HG02970 (cell line): ENCODE measurements around the gene OR6C68.
"Not testable (repeated sequence)": the region's sequence is repeated elsewhere in the genome, so short reads cannot be mapped to it uniquely, and the experiment has no call there.

Experiments
- ATAC-seq: cut with Tn5 transposase; IDR thresholded peaks from one replicate; pipeline ENCODE4 v1.9.1; 2021; ENCODE audit warnings: mild to moderate bottlenecking, moderate library complexity, moderate number of reproducible peaks; ENCODE audit not compliant: unreplicated experiment, low FRiP score

Gene OR6C68

DNA sequence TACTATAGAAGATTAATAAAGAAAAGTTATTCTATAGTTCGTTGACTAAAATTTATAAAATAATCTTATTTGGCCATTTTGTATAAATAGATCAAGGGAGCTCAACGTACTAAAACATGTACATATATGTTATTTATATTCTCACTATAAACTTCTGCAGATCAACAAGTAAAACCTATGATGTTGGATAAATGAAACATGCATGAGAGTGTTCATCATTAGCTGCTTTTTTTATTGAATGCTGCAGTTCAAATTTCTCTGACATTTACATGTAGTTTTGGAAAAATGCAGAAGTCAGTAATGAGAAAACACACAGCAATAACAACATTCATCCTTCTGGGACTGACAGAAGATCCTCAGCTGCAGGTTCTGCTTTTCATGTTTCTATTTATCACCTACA lies at the start of gene OR6C68:
TSS of gene OR6C68 (plus strand) at position 301 of the 400 bp plus-strand sequence. CDS start at position 301, 0 bp downstream.
- ATAC-seq, result no peak

DNA sequence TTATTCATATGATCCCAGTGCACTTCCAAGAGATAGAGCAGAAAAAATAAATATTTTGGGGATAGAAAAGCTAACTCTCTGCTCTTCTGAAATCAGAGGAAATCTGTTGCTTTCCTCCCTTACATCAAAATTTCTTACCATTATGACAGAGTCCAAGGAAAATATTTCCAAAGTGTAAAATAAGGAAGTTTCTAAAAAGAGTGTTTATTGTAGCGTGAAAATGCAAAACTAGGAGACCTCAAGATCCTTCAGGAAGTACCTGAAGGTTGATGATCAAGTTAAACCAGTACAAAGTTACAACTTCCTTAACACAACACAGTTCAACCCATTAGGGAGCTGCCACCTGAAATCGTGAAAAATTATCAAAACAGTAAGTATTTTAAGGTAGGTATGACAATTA lies 48.4 kb upstream of the OR6C68 start, which contains the start of gene OR6C2:
TSS of gene OR6C2 (plus strand) at position 301 of the 400 bp plus-strand sequence. CDS start 8,138 bp downstream, outside the sequence.
- ATAC-seq, result no peak

DNA sequence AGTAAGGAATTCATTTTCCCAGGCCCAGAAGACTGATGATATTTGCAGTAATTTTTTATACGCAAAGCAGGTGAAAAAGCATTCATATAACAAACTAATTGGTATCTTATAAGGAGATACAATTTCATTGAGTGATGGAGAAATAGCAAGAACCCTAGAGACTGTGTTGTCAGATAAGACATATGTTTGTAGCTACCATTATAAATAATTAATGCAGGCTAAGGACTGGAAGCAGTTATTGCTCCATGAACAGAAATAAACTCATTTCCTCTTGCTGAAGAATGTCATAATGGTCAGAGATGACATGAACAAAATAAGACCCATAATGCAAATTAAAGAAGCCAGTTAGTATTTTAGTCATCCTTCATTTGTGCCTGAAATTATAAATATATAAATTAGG lies 46.8 kb upstream of the OR6C68 start:
- no peak for ATAC-seq

DNA sequence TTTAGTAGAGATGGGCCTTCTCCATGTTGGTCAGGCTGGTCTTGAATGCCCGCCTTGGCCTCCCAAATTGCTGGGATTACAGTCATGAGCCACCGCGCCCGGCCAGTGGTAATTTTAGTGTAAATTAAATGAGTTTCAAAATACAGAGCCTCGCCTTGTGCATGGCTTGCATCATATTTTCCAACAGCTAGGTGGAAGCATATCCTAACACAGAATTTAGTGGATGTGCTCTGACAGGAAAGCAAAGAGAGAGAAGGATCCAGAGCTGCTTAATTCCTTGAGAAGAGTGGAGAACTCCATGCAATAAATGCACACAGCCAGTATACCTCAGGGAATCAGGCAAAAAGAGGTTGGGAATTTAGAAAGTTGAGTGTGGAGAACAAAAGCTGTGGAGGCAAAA lies 45.9 kb upstream of the OR6C68 start:
- ATAC-seq, result no peak

DNA sequence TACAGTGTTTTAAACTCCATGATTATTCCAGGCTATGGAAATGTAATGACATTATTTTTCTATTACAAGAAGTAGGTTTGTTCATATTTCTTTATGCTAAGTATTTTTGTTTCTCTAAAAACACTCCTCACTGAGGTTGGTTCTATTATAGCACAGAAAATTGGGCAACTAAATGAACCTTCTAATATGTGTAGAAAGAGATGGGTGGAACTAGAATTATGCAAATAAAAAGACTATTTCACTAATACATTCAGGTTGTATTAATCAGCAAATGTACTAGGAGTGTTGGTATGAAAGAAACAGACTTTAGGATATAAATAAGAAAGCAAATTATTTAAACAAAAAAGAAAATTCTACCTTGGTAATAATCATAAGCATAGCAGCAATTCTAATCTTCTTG lies 43.4 kb upstream of the OR6C68 start:
- ATAC-seq, result no peak

DNA sequence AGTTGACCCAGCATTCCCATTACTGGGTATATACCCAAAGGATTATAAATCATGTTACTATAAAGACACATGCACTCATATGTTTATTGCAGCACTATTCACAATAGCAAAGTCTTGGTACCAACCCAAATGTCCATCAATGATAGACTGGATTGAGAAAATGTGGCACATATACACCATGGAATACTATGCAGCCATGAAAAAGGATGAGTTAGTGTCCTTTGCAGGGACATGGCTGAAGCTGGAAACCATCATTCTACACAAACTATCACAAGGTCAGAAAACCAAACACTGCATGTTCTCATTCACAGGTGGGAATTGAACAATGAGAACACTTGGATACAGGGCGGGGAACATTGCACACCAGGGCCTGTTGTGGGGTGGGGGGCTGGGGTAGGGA lies 27.3 kb upstream of the OR6C68 start:
- not testable (repeated sequence) for ATAC-seq

DNA sequence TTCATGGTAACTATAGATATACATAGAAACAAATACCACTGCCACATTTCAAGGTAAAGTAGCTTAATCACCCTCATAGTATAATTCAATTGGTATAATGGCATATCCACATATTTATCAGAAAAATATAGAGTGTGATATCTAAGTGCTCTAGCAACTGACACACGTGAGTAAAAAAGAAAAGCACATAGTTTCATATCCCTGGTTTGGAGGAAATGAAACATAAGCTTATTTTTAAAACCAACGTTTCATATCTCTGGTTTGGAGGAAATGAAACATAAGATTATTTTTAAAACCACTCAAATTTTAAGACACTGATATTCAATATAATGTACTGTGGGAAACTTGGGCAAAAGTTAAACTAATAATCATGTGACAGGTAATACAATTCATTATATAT lies 24.3 kb upstream of the OR6C68 start:
- no peak for ATAC-seq

DNA sequence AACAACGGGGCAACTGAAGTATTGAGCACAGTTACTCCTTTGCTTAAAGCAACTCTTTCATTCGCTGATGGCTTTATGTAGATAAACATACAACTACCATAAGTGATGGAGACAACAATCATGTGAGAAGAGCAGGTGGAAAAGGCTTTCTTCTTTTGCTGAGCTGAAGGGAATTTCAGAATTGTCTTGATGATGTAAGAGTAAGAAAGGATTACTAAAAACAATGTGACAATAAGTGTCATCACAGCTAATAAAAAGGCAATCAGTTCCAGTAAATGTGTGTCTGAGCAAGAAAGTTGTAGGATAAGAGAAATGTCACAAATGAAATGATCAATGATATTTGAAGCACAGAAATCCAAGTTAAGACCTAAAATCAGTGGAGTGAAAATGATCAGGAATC lies 22.9 kb upstream of the OR6C68 start:
- no peak for ATAC-seq

DNA sequence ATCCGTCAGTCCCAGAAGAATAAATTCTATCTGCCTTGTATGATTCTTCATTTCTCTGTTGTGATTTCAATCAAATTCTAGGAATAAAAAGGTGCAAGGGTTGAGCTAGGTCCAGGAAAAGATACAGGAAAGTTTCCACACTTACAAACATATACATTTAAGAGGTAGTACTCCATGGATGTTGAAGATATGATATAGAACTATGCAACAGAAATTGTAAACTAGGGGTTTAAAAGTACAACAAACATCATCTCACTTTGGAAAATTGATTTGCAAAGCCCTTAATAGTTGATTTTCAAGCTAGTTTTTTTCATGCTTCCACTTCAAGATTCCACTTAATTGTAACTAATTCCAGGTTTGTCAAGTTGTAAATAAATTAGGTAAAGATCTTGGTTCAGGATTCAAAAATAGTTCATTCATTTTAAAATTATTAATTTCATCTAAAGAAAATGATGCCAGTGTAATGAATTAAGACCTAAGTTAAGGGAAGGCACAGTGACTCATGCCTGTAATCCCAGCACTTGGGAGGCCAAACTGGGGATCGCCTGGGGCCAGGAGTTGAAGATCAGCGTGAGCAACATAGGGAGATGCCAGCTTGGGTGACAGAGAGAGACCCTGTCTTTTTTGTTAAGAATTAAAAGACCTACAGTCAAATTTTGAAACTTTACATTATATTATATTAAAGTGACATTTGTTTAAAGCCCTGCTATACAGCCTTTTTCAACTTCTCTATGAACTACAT lies 21.9 kb upstream of the OR6C68 start, which contains the start of gene OR6C70:
TSS of gene OR6C70 (minus strand) at position 51 of the 742 bp plus-strand sequence. CDS start at position 51, 0 bp downstream.
- no peak for ATAC-seq

DNA sequence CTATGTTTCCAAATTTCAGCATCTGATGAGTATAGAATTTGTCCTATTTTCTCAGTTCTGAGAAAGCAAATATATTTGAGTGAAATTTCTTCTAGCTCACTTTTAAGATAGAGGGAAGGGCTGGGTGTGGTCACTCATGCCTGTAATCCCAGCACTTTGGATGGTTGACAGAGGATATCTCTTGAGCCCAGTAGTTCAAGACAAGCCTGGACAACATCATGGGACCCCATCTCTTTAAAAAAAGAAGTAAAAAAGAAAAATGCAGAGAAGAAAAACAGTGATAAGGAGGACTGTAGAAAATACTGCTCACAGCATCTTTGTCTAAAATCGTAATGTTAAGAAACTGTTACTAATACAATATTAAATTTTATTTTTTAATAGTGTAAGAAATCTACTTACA lies 19.9 kb upstream of the OR6C68 start:
- ATAC-seq, result no peak

DNA sequence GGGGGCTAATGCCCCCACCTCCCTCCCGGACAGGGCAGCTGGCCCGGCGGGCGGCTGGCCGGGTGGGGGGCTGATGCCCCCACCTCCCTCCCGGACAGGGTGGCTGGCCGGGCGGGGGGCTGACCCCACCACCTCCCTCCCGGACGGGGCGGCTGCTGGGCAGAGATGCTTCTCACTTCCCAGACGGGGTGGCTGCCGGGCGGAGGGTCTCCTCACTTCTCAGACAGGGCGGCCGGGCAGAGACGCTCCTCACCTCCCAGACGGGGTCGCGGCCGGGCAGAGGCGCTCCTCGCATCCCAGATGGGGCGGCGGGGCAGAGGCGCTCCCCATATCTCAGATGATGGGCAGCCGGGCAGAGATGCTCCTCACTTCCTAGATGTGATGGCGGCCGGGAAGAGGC lies 13.0 kb upstream of the OR6C68 start:
- ATAC-seq, result not testable (repeated sequence)

DNA sequence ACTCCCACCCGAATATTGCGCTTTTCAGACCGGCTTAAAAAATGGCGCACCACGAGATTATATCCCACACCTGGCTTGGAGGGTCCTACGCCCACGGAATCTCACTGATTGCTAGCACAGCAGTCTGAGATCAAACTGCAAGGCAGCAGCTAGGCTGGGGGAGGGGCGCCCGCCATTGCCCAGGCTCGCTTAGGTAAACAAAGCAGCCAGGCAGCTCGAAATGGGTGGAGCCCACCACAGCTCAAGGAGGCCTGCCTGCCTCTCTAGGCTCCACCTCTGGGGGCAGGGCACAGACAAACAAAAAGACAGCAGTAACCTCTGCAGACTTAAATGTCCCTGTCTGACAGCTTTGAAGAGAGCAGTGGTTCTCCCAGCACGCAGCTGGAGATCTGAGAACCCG lies 7.9 kb upstream of the OR6C68 start:
- ATAC-seq, result not testable (repeated sequence)

DNA sequence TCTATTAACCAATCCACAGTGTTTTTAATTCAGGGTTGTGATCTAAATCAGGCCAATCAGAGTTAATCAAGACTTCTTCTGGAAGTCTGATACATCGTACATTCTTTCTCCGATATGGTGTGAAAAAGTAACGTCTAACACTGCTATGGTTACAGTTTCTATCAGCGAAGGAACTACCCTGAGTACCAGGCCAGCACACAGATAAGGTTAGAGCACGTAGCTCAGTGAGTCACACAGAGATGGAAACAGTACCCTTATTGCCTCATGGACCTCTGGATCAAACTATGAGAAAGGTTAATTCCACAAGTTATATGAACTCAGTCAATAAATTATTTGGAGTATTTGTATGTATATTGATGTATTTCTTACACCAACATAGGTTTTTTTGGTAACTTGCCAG lies 3.3 kb downstream of the OR6C68 start:
- ATAC-seq, result no peak

DNA sequence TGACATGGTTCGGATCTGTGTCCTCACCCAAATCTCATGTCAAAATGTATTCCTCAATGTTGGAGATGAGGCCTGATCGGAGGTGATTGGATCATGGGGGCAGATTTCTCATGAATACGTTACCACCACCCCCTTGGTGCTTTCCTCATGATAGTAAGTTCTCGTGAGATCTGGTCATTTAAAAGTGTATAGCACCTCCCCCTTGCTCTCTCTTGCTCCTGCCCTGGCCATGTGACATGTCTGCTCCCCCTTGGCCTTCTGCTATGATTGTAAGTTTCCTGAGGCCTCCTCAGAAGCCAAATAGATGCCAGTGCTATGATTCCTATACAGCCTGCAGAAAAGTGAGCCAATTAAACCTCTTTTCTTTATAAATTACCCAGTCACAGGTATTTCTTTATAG lies 7.1 kb downstream of the OR6C68 start:
- ATAC-seq, result no peak

DNA sequence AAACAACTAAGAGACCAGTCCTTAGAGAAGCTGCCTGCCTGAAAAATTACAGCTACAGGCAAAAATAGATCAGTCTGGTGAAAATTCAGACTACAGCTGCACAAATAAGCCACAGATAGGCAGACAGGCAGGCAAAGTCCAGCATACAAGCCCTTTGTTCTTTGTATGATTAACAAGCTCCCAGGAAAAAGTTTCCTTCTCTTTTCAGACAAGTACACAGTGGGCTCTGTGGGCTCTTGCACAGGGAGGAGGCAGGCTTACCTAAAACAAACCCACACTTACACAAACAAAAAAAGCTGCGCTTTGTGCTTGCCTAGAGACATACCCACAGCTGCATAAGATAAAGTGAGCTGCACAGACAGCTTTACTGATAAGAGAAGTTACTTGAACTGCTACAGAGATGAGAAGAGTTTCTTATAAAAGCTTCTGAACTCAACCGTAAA lies 7.7 kb downstream of the OR6C68 start:
- no peak for ATAC-seq

DNA sequence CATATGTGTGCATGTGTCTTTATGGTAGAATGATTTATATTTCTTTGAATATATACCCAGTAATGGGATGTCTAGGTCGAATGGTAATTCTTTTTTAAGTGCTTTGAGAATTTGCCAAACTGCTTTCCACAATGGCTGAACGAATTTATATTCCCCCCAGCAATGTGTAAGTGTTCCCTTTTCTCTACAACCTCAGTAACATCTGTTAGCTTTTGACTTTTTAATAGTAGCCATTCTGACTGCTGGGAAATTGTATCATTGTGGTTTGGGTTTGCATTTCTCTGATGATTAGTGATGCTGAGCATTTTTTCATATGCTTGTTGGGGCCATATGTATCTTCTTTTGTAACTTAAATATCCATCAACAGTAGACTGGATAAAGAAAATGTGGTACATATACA lies 9.4 kb downstream of the OR6C68 start:
- ATAC-seq, result no peak

DNA sequence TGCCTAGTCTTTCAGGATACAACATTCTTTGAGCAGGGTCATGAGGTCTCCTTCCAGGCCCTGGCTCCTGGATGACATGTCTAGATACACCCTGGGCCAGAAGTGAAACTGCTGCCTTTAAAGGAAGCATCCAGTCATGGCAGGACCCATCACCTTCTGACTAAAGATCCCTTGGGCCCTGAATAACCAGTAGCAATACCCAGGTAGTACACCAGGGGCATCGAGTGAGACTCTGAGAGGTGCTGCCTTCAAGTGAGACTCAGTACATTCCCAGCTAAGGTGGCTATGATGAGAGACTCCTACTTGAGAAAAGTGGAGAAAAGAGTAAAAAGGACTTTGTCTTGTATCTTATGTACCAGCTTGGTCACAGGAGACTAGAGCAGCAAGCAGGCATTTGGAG lies 23.5 kb downstream of the OR6C68 start:
- ATAC-seq, result no peak

DNA sequence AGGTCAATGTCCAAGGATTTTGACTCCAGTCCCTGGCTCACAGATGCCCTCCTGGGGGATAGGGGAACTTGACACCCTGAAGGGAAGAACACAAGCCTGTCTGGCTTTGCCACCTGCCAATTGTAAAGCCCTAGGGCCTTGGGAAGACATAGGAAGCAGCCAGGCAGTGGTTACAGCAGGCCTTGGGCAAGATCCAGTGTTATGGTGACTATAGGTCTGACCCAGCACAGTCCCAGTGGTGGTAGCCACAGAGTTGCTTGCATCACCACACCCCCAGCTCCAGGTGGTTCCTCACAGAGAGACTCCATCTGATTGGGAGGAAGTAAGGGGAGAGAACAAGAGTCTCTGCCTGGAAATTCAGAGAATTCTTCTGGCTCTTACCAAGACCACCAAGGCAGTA lies 24.2 kb downstream of the OR6C68 start:
- no peak for ATAC-seq
